CD1c-positive myeloid dendritic cell (primary cell): Measurements from ENCODE around the gene TMEM135.

Source experiments
- DNase-seq: peaks from one replicate; pipeline ENCODE4 v3.0.0-alpha.2; 2016; ENCODE audit errors: extremely low spot score

TMEM135 gene

GRCh38 chr11:87352759-87353707 is 315.3 kb downstream of the TMEM135 start:
- DNase-seq: peak; percentile 89

GRCh38 chr11:87353771-87354345 is 316.1 kb downstream of the TMEM135 start:
- no peak for DNase-seq

GRCh38 chr11:87355596-87355995 is 317.9 kb downstream of the TMEM135 start:
- DNase-seq: no peak

DNA sequence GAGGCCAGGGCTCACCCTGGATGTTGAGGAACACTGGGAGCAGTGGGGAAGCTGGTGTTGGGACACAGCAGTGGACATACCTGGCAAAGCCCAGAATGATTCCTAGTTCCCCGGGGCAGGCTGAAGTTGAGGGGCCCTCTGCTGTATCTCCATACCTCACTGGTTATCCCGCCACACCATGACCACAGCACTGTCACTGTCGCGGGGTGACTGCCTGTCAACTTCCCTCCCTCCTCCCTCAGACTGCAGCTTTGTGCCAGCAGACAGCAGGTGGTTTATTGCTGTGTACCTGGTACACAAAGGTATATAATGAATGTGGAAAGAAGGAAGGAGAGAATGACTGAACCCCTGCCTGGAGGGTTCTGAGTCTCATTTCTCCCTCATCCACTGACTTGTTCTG is 318.7 kb downstream of the TMEM135 start:
- no peak for DNase-seq

GRCh38 chr11:87358461-87358860 is 320.7 kb downstream of the TMEM135 start:
- DNase-seq: no peak

GRCh38 chr11:87359401-87359800 is 321.7 kb downstream of the TMEM135 start:
- DNase-seq: no peak

DNA sequence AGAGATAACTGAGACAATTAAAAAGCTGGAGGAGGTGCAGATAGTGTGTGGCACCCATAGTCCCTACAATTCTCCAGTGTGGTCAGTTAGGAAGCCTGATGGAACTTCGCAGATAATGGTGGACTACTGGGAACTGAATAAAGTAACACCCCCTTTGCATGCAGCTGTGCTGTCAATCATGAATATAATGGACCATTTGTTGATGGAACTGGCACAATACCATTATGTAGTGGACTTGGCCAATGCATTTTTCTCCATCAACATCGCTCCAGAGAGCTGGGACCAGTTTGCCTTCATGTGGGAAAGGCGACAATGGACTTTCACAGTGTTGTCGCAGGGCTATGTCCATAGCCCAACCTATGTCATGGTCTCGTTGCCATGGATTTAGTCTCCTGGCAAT is 324.2 kb downstream of the TMEM135 start:
- DNase-seq: no peak

- DNase-seq: no peak
Observed at GRCh38 chr11:87366346-87366745, 328.6 kb downstream of the TMEM135 start.

DNA sequence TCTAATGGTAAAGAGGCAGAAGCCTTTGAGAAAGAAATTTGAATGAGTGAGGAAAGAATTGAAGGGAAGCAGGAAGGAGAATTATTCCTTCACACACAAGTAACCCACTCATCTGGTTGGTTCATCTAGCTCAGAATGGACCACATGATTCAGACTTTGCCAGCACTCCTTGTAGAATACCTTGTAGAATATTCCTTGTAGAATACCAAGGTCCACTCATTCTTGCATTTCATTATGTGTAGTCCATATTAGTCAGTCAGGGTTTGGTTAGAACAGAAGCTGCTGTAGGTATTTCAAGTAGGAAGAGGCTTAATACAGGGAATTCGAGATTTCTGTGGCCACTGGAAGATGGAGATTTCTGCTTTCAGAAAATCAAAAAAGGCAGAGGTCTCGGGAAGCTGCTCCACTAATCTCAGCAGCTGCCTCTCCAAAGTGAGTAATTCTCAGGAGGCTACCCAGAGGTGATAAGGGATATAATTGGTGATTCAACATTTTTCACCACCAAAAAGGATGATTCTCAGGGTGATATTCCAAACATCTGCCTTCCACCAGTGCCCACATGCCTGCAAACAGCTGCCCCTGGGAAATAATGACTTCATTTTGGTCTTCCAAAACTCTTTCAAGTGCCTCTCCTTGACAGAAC is 329.1 kb downstream of the TMEM135 start:
- no peak for DNase-seq

DNA sequence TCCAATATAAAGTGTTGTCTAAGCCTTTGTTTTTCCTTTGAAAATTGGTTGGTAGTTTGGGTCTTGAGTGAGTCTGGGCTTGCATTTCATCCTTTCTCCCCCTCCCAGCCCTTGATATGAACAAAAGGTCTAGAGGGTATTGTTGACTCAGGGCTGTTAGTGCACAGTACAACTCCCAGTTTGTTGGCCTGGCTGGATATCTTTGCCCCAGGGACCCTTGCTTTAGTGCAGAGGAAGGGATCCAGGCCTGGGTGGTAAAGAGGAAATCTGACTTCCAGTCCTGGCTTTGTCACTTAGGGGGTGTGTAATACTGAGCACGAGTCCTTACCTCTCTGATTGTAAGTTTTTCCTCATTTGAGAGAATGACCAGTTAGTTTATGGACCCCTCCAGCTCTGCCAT is 330.4 kb downstream of the TMEM135 start:
- DNase-seq: no peak

GRCh38 chr11:87368858-87369480 is 331.2 kb downstream of the TMEM135 start:
- DNase-seq: no peak

DNA sequence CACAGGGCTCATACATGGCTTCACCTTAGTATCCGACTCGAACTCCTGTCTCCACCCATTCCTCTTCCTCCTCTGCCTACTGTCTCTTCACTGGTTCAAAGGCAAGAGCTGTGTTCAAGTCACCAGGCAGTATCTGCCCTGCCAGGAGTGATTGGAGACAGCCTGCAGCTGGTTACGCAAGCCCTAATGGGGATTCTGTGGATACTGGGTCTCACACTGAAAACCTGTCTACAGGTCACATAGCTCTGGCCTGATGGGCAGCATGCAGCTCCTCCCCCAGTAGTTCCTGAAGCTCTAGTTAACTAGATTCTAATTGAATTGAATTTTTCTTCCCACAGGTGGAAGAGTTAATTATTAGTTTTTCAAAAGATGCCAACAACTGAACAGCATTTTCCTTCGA is 332.2 kb downstream of the TMEM135 start:
- no peak for DNase-seq

DNA sequence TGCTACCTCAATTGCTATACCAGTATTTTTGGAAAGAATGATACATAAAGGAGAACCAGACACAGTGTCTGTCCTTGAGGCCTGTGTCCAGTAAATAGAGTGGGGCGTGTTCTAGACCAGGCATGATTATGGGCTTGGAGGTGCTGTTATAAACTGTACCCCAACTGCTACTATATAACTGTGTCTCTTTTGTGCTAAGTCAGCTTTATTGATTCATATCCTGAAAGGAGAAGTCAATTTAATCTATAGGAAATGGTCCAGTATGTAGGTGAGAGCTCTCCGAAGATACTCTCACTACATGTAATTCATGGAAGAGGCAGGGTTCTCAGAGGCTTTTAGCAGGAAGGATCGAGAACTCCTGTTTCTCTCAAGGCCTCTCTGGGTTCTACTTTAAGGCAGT is 334.3 kb downstream of the TMEM135 start:
- DNase-seq: no peak
